ENCODE data around the gene CEP68.

DNA sequence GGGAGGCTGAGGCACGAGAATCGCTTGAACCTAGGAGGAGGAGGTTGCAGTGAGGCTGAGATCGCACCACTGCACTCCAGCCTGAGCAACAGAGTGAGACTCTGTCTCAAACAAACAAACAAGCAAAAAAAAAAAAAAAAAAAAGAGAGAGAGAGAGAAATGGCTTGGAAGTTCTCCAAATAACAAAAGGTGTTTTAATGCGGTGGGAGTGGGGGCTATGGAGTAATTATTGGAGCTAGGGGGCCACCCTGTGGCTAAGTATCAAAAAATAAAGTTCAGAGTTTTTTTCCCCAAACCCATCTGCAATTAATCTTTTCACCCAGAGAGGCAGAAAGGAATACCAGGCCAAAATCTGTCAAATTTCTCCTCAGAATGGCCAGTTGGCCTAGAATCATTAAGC lies 23.0 kb upstream of the CEP68 start:
- no peak for TF ChIP-seq EZH2phosphoT487 (IDR thresholded peaks at IDR 0.05; ENCODE audit: insufficient read depth, low read depth)
- no peak for TF ChIP-seq EZH2 (IDR thresholded peaks at IDR 0.05; ENCODE audit: insufficient read depth, poor library complexity, severe bottlenecking)
